Endothelial cell of umbilical vein (primary cell): ENCODE data around the gene RBM42.

Experiments
- EZH2 ChIP-seq: IDR thresholded peaks from 2 replicates; pipeline ENCODE4 v1.6.1; 2012; ENCODE audit warnings: borderline replicate concordance, low read depth, mild to moderate bottlenecking, moderate library complexity, low read length, inconsistent platforms; ENCODE audit not compliant: severe bottlenecking
- FOS ChIP-seq: IDR thresholded peaks from 2 replicates; pipeline ENCODE4 v1.6.1; 2011; ENCODE audit warnings: mild to moderate bottlenecking, low read length, moderate library complexity, borderline replicate concordance; ENCODE audit not compliant: insufficient read depth
- POLR2A ChIP-seq: IDR thresholded peaks from 2 replicates; pipeline ENCODE4 v1.6.1; 2012; ENCODE audit warnings: low read depth, mild to moderate bottlenecking, control low read depth, low read length
- POLR2AphosphoS5 ChIP-seq: IDR thresholded peaks from 2 replicates; pipeline ENCODE4 v1.6.1; 2012; ENCODE audit warnings: low read depth, mild to moderate bottlenecking, control low read depth, low read length, moderate library complexity; ENCODE audit not compliant: insufficient read depth
- TF ChIP-seq, protein P1 (sequence below), 2 donors: IDR thresholded peaks; 1 replicate in 1 of 2; 2 replicates in 1 of 2; pipeline ENCODE4 v1.5.1; 2011; ENCODE audit warnings: low read length in 2 of 2, mild to moderate bottlenecking in 2 of 2, moderate library complexity in 2 of 2, control low read depth in 1 of 2, inconsistent platforms in 1 of 2, low read depth in 1 of 2; ENCODE audit not compliant: insufficient read depth in 1 of 2; ENCODE audit errors: extremely low read depth in 1 of 2
- TF ChIP-seq, protein P2 (sequence below): IDR thresholded peaks from 2 replicates; pipeline ENCODE4 v1.6.1; 2011; ENCODE audit not compliant: insufficient read depth, insufficient read length

- TF ChIP-seq EZH2 (no peak), POLR2A (no peak), FOS (no peak), POLR2AphosphoS5 (no peak)
- TF ChIP-seq, protein P1, sequence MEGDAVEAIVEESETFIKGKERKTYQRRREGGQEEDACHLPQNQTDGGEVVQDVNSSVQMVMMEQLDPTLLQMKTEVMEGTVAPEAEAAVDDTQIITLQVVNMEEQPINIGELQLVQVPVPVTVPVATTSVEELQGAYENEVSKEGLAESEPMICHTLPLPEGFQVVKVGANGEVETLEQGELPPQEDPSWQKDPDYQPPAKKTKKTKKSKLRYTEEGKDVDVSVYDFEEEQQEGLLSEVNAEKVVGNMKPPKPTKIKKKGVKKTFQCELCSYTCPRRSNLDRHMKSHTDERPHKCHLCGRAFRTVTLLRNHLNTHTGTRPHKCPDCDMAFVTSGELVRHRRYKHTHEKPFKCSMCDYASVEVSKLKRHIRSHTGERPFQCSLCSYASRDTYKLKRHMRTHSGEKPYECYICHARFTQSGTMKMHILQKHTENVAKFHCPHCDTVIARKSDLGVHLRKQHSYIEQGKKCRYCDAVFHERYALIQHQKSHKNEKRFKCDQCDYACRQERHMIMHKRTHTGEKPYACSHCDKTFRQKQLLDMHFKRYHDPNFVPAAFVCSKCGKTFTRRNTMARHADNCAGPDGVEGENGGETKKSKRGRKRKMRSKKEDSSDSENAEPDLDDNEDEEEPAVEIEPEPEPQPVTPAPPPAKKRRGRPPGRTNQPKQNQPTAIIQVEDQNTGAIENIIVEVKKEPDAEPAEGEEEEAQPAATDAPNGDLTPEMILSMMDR (IDR thresholded peaks at IDR 0.05; ENCODE audit: extremely low read depth in 1 of 2, insufficient read depth in 1 of 2, low read depth in 1 of 2, low read length in 2 of 2), result no peak
- TF ChIP-seq, protein P2, sequence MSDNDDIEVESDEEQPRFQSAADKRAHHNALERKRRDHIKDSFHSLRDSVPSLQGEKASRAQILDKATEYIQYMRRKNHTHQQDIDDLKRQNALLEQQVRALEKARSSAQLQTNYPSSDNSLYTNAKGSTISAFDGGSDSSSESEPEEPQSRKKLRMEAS, result no peak
Measured at GRCh38 chr19:35621708-35622107, 7.1 kb upstream of the RBM42 start.
